ENCODE data around the gene PHKA1.

DNA sequence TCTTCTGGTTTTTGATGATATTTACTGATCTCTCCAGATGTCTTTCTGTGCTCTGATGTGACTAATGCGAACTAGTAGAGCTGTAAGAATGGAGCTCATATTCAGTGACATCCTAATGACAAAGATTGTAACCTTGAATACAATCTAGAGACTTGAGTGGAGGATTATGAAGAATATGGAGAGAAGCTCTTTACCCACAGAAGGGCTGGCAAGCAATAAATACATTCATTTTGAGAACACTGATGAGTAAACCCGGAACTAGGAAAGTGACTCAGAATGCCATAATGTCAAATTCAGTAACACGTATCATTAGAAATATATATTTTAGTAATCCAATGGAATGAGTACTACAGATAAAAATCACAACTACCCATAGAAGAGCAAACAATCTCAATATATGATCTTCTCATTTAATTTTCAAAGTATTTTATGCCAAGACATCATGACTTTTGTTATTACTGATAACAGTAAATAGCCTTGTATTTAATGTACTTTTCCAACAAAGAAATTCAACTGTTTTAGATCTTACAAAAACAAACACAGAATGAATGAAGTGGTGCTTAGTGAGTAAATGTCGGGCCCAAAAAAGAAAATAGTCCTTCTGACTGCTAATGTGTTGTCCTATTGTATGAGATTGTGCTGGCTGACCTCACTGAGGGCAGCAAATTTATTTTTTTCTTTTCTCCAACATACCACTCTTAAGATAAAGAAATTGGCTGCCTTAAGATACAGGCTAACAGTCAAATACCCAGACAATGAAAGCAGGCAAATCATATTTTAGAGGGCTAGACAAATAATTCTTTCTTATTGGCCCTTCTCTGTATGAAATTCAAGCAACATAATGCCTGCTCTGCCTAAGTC is 92.3 kb downstream of the PHKA1 start:
- TF ChIP-seq, protein P1, sequence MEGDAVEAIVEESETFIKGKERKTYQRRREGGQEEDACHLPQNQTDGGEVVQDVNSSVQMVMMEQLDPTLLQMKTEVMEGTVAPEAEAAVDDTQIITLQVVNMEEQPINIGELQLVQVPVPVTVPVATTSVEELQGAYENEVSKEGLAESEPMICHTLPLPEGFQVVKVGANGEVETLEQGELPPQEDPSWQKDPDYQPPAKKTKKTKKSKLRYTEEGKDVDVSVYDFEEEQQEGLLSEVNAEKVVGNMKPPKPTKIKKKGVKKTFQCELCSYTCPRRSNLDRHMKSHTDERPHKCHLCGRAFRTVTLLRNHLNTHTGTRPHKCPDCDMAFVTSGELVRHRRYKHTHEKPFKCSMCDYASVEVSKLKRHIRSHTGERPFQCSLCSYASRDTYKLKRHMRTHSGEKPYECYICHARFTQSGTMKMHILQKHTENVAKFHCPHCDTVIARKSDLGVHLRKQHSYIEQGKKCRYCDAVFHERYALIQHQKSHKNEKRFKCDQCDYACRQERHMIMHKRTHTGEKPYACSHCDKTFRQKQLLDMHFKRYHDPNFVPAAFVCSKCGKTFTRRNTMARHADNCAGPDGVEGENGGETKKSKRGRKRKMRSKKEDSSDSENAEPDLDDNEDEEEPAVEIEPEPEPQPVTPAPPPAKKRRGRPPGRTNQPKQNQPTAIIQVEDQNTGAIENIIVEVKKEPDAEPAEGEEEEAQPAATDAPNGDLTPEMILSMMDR (IDR thresholded peaks at IDR 0.05): no peak
- TF ChIP-seq POLR2A (IDR thresholded peaks at IDR 0.05): no peak

Measured in lower leg skin (tissue), 3 donors.